Inferior parietal cortex (tissue), 1 donor: Measurements from ENCODE around the gene CPB2.

ENCODE experiments used
- DNase-seq: peaks from one replicate; pipeline ENCODE4 v3.0.0-alpha.2; 2016; ENCODE audit errors: extremely low spot score

The CPB2 gene

GRCh38 chr13:46051968-46052318, 52.9 kb downstream of the CPB2 start:
- DNase-seq, result no peak

GRCh38 chr13:46050771-46051170, 54.1 kb downstream of the CPB2 start:
- no peak for DNase-seq

- no peak for DNase-seq
These were observed 59.4 kb downstream of the CPB2 start for GRCh38 chr13:46045424-46045823.

GRCh38 chr13:46043647-46044046, 61.2 kb downstream of the CPB2 start:
- DNase-seq, result no peak

- DNase-seq, result no peak
These were observed 63.4 kb downstream of the CPB2 start for GRCh38 chr13:46041419-46041839.

GRCh38 chr13:46040763-46041162, 64.1 kb downstream of the CPB2 start:
- no peak for DNase-seq

- DNase-seq, result no peak
These were observed 65.2 kb downstream of the CPB2 start for GRCh38 chr13:46039411-46040182.

- no peak for DNase-seq
These were observed 66.5 kb downstream of the CPB2 start for GRCh38 chr13:46038296-46038695.

- no peak for DNase-seq
These were observed 69.8 kb downstream of the CPB2 start for GRCh38 chr13:46035066-46035465.

GRCh38 chr13:46032341-46032740, 72.5 kb downstream of the CPB2 start:
- DNase-seq, result no peak

- DNase-seq, result no peak
These were observed 73.1 kb downstream of the CPB2 start for GRCh38 chr13:46031581-46032263.

GRCh38 chr13:46025157-46025556, 79.7 kb downstream of the CPB2 start:
- no peak for DNase-seq

- DNase-seq, result no peak
These were observed 82.4 kb downstream of the CPB2 start for GRCh38 chr13:46022481-46022880.

GRCh38 chr13:46016216-46016615, 88.6 kb downstream of the CPB2 start:
- DNase-seq, result no peak

- no peak for DNase-seq
These were observed 89.5 kb downstream of the CPB2 start for GRCh38 chr13:46015366-46015765.

- DNase-seq, result no peak
These were observed 92.4 kb downstream of the CPB2 start for GRCh38 chr13:46012404-46012803.

- DNase-seq, result peak; percentile 20
These were observed 94.7 kb downstream of the CPB2 start for GRCh38 chr13:46010148-46010547.

GRCh38 chr13:46008631-46009030, 96.2 kb downstream of the CPB2 start:
- DNase-seq, result no peak

GRCh38 chr13:46006688-46007452, 98.0 kb downstream of the CPB2 start:
- DNase-seq, result no peak

GRCh38 chr13:46004491-46004890, 100.3 kb downstream of the CPB2 start:
- DNase-seq, result no peak
